HPDE6-E6E7 (cell line): ENCODE results near the gene CNP.

ENCODE experiments used
- DNase-seq: peaks from one replicate; pipeline ENCODE4 v3.0.0; 2011; ENCODE audit warnings: missing footprints; ENCODE audit errors: extremely low spot score

CNP gene

DNA sequence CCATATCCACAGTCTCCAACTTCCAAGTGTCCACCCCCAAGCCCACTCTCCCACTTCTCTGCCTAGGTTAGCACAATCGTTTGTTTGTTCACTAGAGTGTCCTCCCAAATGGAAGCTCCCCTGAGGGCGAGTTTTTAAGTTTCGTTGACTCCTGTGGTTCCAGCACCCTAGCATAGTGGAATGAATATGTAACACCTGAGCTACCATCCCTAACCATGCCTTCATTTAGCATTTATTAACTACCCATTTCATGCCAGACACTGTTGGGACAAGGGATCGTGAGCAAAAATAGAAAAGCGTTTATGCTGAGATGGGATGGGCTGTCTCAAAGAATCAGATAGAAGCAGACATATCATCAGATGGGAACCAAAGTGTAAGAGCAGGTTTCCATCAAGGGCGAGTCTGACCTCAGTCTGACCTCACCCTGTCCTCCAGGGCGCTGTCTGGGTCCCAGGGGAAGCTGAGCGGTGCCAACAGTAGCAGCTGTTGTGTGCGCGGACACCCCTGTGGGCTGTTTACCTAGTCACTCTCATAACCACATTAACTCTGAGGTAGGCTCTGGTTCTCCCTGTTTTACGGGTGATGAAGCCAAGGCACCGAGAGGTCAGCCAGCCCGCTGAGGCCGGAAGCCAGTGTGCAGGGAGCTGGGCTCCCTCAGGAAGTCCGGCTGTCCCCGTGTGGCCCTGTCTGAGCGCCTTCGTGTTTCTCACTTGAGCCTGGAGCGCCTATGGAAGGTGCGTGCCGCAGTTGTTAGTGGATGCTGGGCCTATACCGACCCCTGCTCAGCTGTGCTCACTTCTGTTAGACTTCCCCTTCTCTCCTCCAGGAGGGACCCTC is 6.2 kb downstream of the CNP start:
- DNase-seq: no peak

DNA sequence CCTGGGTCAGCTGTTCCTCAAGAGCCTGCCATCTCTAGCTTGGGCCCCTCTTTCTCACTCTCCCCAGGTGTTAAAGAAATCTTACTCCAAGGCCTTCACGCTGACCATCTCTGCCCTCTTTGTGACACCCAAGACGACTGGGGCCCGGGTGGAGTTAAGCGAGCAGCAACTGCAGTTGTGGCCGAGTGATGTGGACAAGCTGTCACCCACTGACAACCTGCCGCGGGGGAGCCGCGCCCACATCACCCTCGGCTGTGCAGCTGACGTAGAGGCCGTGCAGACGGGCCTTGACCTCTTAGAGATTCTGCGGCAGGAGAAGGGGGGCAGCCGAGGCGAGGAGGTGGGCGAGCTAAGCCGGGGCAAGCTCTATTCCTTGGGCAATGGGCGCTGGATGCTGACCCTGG is 6.8 kb downstream of the CNP start:
- DNase-seq: no peak

DNA sequence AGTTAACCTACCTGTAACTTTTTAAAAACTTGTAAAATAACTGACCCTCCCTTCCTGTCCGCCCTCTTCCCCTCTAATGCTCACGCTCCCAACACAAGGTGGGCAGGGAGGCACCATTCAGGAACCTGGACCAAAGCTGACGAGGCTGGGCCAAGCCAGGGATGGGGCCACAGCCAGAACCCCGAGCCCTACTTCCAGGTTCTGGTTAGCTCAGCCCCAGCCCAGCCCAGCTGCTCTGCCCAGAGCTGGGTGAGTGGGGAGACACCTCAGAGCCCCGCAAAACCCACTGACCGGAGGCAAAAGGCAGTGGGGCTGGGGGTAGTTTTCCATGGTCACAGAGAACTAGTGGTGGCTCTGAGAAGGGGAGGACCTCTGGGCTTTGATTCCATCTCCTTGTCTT is 7.4 kb downstream of the CNP start:
- no peak for DNase-seq

DNA sequence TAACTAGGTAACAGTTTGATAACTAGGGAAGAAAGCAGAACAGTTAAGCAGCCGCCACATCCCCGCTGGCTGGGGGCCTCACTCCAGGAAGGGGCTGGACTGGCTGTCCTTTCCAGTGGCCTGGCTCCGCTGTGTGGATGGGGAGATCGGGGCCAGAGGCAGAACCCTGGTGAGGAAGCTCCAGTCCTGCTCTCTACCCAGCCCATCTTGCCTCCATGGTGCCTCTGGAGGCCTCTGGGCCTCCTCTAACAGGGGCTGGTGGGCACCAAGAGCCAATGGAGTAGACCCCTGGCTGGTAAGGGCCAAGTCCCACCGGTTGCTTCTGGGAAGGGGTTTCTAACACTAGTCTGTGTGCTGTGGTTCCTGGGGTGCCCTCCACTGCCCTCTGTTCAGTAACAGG is 8.1 kb downstream of the CNP start:
- DNase-seq: no peak

DNA sequence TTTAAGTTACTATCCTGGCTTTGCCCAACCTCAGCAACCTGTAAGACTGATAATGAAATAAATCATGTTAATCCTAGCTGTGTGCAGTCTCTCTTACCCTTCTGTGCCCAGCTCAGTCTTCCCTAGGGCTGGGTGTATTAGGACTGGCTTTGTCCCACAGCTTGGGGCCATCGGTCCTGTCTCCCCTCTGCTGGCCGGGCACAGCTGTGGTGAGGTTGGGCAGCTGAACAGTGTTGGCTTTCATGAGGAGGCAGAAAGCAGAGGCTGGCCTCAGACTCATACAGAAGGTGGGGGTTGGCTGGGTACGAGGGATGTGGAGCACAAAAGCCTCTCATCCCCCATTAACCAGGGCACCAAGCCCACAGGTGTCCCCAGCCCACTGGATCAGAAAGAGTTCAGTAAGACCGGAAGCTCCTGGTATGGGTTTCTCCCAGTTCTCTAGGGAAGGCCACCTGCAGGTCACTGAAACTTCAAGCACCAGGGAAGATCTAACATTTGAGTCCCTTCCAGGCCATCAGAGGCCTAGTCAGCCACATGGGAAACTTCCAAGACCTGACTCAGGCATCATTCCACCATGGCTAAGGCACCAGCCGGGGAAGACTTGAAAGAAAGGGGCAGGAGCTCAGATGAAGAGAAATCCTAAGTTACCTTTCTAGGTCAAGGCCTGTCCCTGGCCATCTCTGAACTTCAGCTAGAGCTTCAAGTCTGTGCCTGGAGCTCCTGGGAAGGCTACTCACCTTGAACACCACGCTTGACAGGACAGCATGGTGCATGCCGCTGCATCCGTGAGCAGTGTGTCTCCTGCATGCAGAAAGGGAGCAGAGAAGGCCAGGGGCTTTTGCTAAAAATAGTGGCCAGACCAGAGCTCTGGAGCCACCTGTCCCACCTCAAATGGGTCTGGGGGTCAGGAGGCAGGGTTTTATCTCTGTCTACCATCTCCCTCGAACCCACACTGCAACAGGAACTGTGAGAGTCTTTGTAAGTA is 8.8 kb downstream of the CNP start:
- no peak for DNase-seq

DNA sequence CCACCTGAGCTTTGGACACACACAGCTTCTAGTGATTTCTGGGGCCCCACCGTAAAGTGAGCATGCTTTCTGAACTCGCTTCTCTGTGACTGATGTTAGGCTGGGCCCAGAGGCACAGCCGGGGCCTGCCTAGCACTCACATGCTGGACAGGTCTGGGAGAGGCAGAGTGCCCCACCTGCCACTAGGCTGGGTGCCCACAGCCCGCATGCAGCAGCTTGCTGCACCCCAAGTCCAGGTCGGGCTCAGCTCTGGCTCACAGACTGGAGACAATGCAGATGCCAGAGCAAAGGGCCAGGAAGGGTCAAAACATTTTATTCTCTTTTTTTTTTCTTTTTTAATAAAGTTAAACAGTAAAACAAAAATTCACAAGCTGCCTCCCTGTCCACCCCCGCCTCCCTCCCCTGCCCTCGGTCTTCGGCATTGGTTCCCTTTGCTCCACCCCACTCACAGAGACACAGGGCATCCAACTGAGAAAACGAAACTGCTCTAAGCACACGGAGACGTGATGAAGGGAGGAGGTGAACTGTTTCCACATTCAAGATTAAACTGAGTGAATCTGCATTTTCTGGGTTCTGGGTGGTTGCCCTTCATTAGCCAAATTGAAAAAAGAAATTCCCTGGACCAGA is 9.7 kb downstream of the CNP start:
- DNase-seq: no peak

DNA sequence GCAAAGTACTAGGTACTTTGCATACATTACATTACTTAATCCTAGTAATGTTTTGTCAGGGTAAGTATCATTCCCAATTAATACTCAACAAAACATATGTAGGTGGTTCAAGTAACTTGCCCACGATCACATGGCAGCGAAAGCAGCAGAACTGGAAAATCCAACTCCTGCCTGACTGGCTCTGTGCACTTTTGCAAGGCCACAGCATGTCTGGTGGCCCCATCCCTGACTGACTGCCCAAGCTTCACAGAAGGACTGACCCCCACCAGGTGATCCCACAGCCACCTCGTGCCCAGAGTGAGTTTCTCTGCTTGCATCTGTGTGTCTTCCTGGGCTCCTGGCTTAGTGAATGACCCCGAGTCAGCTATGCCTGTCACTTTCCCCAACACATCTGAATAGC is 11.4 kb downstream of the CNP start:
- DNase-seq: no peak

DNA sequence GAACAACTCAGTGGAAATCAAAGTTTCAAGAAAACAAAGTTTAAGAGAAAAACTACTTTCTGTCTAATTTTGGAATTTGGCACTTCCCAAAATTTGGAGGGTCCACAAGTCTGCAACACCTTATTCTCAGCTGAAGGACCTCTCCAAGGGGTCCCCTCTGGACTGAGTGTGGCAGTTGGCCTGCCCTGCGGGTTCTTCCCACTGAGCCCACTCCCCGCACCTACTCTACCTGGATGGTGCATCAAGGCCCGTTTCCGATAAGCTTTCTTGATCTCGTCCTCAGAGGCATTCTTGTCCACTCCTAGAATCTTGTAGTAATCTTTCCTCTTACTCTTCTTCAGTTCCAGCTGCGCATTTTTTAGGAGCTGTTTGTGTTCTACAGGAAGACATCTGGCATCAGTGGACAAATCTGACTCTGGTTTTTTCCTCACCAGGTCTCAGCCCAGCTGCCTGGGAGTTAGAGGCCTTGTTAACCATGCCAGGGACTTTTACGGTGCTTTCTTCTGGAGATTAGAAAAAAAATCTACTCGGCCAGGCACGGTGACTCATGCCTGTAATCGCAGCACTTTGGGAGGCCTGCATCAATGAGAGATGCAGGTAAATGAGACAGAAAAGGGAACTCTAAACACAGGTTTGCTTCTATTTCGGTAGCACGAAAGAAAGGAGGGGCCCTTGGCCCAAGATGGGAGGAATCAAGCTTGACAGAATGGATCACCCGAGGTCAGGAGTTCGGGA is 15.6 kb downstream of the CNP start:
- no peak for DNase-seq

DNA sequence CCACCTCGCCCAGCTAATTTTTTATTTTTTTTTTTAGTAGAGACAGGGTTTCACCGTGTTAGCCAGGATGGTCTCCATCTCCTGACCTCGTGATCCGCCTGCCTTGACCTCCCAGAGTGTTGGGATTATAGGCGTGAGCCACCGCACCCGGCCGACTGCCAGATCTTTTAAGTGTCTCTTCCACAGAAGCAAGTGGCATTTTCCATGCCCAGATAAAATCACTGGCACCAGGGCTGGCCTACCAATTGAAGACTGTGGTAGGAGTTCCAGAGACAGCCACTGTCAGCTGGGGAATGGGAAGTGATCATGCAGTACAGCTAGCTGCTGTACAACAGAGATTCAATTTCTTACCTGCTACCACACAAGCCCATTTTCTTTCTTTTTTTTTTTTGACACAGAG is 17.9 kb downstream of the CNP start:
- DNase-seq: no peak

DNA sequence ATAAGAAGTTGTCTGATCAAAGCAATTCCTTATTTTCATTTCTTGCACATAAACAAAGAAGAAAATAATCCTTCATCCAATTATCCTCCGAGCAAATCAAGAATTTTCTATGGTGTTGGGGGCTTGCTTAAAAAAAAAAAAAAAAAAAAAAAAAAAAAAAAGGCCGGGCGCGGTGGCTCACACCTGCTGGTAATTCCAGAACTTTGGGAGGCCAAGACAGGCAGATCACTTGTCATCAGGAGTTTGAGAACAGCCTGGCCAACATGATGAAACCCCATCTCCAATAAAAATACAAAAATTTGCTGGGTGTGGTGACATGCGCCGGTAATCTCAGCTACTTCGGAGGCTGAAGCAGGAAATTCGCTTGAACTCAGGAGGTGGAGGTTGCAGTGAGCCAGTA is 19.3 kb downstream of the CNP start:
- no peak for DNase-seq

DNA sequence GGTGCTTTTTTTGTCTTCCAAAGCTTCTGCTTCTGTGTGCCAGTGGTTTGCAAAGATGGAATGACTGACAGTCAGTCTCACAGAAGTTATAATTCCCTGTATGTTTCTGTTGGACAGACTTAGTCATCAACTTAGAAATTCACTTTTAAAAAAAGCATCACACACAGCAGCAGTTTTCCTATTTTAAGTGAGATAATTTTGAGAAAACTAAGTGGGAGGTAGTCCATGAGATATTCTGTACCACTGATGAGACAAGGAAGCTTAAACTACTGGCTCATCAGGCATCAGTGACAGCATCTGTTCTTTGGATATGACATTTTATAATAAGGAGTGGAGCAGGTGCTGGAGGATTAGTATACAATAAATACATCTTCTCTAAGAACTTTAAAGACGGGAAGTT is 20.0 kb downstream of the CNP start:
- no peak for DNase-seq

DNA sequence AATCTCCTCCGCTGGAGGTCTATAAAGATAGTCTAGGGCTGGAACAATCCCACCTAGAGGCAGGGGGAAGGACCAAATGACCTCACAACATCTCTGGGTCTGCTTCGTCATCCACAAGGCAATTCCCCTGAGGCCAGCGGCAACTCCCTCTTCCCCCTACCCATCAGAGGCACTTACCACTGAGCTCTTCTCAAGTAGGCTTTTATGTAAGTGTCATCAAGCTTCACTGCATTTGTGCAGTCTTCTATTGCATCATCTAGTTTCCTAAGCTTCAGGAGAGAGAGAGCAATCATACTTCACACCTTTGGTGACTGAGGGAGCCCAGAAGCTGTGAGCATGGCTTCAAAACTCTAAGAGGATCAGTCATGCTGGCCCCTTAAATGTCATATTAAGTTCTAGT is 21.0 kb downstream of the CNP start:
- DNase-seq: no peak

DNA sequence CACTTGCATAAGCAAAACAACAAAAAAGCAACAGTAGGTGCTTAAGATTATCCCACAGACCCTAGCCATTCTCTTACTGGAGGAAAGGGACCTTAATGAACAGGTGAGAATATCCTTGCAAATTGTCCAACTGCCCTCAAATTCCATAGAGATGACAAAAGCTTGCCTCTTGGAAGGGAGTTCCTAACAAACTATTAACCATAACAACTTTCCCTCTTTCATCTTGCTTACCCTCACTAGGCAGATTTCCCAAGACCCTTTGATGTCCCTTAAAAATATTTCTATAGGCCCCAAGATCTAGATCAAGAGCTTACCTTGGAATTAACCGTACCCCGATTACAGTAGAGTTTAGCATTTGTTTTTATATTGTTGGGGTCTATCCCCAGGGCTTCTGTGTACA is 21.8 kb downstream of the CNP start:
- no peak for DNase-seq

DNA sequence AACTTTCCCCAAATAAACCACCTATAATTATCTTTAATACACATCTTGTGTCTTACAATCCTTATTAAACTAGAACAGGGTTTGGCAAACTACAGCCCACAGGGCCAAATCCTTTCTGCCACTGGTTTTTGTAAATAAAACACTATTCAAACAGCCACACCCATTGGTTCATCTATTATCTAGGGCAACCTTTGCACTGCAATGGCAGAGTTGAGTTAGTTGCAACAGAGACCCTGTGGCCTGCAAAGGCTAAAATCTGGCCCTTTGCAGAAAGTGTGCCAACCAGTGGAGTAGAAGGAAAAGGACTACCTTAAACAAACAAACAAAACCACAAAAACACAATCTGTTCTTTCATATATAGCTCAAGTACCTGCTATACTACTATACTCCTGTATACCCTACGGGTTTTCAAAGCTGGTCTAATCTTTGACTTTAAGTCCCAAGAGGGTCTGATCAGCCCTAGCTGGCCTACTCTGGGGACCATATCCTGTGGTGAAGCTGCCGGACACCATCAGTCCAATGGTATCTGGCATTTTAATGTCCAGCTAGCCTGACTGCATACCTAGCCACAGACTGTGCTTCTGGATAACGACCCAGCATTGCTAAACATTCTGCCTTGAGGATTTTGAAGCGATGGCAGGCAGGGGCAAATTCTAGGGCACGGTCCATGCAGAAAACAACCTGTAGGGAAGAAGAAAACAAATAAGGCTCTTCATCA is 23.3 kb downstream of the CNP start:
- no peak for DNase-seq

DNA sequence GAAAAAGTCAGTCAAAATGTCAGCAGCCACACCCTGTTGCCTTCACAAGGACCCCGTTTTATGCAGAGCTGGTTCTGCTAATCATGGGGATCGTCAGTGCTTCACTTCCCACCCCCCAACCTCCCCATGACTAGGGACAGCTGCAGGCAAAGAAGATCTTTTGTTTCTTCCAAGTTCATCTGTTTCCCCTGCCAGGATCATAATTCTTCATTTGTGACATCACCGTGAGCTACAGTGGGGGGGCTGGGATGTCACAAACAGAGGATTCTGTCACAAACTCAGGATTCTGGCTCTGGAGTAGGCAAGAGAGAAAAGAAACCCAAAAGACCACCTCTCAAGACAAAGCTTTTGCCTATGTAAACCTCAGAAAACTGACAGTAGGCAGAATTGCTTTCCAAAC is 26.0 kb downstream of the CNP start:
- no peak for DNase-seq

DNA sequence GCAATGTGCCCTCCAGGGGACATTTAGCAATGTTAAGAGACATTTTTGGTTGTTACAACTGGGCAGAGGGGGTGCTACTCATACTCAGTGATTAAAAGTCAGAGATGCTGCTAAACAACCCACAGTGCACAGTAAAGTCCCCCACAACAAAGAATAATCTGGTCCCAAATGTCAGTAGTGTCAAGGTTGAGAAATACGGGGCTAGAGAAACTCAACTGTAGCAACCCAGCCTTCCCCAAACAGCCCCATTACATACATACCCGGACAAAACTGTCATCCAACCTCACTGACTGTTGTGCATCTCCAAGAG is 30.2 kb downstream of the CNP start:
- no peak for DNase-seq

DNA sequence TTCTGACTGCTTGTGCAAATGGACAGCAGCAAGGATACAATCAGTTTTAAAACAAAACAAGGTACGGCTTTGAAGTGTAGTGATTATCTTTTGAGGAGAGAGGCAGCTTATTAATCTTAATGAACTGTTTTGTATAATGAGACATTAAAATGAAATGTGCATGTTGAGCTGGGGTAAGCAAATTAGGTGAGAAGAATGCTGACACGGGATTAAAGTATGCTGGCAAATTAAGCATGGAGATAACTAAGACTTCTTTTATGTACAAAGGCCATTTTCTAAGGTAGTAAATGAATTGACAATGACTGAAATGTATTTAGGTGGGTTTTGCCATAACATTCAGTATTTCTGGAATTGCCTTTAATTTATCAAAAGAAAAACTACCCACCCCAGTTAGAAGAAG is 31.9 kb downstream of the CNP start:
- DNase-seq: no peak

DNA sequence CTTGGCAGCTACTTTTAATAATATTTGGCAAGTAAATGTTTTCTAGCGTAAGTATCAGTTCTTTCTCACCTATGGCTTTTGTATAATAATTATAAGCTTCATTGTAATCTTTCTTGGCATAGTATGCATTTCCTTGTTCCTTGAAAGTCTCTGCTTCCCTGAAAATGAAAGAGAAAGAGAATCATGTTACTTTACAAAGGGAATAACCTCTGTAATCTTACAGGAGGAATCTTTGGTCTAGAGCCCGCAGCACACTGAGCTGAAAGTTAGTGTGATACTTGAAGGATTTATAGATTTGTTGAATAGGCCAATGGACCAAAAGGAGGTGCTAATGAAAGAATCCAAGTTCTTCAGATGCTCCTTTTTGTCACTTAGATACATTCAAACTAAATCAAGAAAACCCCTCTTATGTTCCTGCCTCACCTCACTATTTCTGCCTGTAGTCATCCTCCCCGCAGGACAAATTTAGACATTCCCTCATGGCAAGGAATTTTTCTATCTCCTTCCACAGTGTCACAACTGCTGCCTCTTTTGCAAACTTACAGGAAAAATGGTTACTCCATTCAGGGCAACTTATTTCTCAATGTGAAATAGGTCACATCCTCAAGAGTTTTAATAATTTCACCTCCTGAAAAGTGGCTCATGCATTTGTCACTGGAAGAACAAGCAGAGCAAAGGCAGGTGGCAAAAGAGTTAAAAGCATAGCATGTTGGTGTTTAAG is 34.0 kb downstream of the CNP start:
- DNase-seq: no peak

DNA sequence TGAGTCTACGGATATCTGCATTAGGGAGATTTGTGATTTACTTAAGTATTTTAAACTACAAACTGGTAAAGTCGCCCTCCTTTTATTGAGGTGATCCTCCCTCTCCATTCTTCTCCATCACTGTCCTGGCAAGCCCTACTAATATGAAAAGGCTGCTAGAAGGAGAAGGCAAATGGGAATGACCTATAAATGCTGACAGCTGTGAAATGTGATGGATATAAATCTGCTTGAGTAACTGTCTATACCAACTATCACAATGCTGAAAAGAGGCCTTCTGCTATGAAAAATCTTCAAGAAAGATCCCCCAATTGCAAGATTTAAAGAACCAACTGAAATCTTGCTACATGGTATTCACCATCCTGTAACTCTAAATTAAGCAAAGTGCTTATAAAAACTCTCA is 35.1 kb downstream of the CNP start:
- DNase-seq: no peak

DNA sequence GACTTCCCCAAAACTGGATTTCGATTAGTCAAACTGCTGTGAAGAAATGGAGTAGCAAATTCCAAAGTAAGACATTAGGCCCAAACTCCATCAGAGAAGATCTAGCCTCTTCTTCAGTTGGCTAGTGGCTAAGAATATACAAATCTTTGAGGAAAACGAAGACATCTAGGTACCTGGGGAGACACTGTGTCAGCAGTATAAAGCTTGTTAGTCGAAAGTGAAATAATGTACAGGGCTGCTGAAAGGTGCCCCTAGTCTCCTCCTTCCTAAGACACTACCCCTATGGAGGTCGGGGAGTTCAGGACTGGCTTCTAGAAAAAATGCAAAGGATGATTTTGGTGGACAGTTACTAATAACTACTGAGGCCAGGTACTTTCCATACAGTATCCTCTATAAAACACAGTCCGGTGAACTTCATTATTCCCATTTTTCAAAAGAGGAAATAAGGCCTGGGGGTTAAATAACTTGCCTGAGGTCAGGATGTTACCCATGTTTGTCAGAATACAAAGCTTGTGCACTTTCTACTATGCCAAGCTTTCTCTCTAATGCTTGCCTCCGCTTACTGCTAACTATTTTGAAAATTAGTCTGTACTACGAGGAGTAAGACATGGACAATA is 35.7 kb downstream of the CNP start:
- DNase-seq: no peak
